ENCODE data around the gene IL31. TPM values are rescaled to one million over a fixed set of nuclear protein-coding genes. Genes with fewer than 3 reads are reported as not detected.

Gene IL31
- total RNA-seq, 1 donor from 2014 or later = not detected

DNA sequence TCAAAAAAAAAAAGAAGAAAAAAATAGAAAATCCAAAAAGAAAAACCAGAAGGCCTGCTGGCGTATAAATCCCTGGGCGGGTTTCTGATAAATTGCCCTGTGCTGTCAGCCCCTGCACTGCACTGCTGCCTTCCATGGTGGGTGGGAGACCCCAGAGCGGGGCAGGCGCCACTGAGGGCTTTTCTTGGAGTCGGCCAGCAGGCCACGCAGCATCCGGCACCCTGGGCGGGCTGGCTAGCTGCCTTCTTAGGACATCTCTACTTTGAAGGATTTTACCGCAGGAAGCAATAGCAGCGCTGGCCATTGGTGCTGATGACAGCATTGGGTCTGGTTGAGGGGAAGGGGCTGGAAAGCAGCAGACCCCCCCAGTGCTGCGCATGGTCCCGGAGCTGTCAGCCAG, 29.1 kb downstream of the IL31 start:
- Histone ChIP-seq H3K27me3 (ENCODE audit: control insufficient read depth, insufficient read depth, low read length) (no peaks in the 10 kb centered on the region), H3K4me3 (ENCODE audit: low read depth, low read length) (no peak overlapping the region), H3K36me3 (ENCODE audit: control insufficient read depth, insufficient read depth, low read length) (peaks cover 6% of the 10 kb centered on the region)
- DNase-seq (ENCODE audit: low read depth) = no peak
- TF ChIP-seq, protein P1, sequence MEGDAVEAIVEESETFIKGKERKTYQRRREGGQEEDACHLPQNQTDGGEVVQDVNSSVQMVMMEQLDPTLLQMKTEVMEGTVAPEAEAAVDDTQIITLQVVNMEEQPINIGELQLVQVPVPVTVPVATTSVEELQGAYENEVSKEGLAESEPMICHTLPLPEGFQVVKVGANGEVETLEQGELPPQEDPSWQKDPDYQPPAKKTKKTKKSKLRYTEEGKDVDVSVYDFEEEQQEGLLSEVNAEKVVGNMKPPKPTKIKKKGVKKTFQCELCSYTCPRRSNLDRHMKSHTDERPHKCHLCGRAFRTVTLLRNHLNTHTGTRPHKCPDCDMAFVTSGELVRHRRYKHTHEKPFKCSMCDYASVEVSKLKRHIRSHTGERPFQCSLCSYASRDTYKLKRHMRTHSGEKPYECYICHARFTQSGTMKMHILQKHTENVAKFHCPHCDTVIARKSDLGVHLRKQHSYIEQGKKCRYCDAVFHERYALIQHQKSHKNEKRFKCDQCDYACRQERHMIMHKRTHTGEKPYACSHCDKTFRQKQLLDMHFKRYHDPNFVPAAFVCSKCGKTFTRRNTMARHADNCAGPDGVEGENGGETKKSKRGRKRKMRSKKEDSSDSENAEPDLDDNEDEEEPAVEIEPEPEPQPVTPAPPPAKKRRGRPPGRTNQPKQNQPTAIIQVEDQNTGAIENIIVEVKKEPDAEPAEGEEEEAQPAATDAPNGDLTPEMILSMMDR (IDR thresholded peaks at IDR 0.05; ENCODE audit: insufficient read depth, low read length, poor library complexity, severe bottlenecking) = no peak

DNA sequence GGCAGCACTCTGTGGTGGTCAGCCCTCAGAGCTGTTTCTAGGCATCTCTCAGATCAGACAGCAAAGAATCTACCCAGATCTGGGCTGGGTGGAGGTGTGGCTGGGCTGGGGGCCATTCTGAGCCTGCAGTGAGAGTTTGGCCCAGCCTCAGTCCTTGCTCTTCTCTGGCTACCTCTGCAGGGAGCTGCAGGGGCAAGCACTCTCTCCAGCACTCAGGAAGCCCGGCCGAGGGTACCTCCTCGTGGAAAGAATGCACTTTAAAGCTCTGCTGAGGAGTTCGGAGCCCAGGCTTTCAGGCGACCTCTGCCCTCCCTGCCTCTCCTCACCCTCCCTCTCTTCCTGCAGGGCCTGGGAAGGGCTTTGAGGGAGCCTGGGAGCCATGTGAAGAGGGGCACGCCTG, 31.2 kb downstream of the IL31 start:
- DNase-seq (ENCODE audit: low read depth) = no peak
- TF ChIP-seq, protein P1 (IDR thresholded peaks at IDR 0.05; ENCODE audit: insufficient read depth, low read length, poor library complexity, severe bottlenecking) = no peak
- Histone ChIP-seq H3K27me3 (ENCODE audit: control insufficient read depth, insufficient read depth, low read length) (no peaks in the 10 kb centered on the region), H3K36me3 (ENCODE audit: control insufficient read depth, insufficient read depth, low read length) (peaks cover 9% of the 10 kb centered on the region), H3K4me3 (ENCODE audit: low read depth, low read length) (no peak overlapping the region)

DNA sequence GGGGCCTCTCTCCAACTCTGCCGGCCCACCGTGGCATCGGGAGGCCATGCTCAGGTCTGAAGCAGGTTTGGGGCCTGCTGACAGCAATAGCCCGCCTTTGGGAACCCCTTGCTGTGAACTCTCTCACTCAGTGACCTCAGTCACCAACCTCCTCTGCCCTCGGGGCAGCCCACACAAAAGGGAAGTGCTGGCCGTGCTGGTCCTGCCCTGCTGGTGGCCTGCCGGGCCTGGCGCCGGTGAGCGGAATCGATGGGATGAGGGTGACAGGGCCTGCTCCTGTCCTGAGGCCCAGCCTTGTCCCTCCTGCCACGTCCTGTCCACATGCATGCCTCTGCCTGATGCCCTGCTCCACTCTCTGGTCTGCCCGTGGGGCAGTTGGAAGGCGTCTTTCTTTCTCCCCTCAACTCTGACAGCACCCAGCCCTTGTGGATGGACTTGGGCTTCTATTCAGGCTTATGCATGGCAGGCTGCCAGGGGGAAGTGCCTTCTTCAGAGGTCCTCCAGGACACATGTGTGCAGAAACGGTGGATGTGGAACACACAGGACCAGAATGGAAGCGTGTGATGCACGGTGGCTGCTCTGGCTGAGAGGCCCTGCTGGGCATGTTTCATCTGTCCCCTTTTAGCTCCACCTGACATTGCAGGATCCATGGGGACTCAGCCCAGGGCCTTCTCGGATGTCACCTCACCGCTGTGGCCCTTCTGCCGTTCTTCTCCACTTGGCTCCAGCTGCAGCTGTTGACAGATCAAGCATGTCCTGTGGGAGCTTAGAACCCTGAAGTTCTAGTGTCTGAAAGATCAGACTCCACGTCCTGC, 31.9 kb downstream of the IL31 start:
- peaks cover 9% of the 10 kb centered on the region for H3K36me3 ChIP-seq (ENCODE audit: control insufficient read depth, insufficient read depth, low read length)
- no peak for DNase-seq (ENCODE audit: low read depth)
- H3K4me3 ChIP-seq (ENCODE audit: low read depth, low read length) = no peak overlapping the region
- TF ChIP-seq, protein P1 (IDR thresholded peaks at IDR 0.05; ENCODE audit: insufficient read depth, low read length, poor library complexity, severe bottlenecking) = no peak
- H3K27me3 ChIP-seq (ENCODE audit: control insufficient read depth, insufficient read depth, low read length) = no peaks in the 10 kb centered on the region

DNA sequence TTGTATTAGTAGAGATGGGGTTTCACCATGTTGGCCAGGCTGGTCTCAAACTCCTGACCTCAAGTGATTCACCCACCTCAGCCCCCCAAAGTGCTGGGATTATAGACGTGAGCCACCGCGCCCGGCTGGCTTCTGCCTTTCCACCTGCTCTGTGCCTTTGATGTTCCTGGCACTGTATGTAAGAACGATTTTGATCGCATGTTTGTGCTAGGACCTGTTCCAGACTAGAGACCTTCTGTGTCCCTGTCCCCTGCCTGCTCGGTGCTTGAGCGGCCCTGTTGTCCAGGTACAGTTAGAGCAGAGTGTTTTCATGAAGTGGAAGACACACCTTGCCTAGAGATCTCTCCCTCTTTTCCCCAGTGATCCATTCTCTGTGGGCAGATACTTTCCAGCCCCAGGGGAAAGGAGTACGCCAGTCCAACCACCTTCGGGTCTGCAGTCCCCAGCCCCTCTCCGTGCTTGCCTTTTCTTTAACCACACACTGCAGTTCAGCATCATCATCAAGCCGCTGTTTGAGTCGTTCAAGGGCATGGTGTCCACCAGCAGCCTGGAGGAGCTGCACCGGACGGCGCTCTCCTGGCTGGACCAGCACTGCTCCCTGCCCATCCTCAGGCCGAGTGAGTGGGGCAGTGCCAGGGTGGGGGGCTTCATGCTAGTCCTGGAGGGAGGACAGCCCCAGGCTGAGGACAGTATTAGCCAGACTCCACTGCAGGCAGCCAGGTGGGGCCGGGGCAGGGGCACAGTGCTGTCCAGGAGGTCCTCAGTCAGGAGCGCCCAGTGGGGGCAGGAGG, 33.4 kb downstream of the IL31 start:
- Histone ChIP-seq H3K4me3 (ENCODE audit: low read depth, low read length) (no peak overlapping the region), H3K36me3 (ENCODE audit: control insufficient read depth, insufficient read depth, low read length) (peaks cover 9% of the 10 kb centered on the region), H3K27me3 (ENCODE audit: control insufficient read depth, insufficient read depth, low read length) (no peaks in the 10 kb centered on the region)
- TF ChIP-seq, protein P1 (IDR thresholded peaks at IDR 0.05; ENCODE audit: insufficient read depth, low read length, poor library complexity, severe bottlenecking) = no peak
- DNase-seq (ENCODE audit: low read depth) = no peak

DNA sequence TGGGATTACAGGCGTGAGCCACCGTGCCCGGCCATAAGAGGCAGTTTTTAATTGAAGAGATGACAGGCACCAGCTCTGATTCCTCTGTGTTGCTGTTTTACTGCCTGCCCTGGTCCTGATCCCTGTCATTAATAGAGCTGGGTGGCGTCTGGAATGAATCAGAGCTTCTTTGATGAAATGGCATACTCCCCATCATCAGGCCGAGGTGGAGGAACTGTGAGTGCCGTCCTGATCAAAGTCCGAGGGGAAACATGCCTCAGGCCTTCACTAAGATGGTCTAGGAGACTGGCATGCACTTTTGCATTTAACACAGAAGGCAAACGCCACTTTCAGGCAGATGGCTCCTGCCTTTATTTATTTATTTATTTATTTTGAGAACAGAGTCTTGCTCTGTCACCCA, 34.1 kb downstream of the IL31 start:
- Histone ChIP-seq H3K27me3 (ENCODE audit: control insufficient read depth, insufficient read depth, low read length) (no peaks in the 10 kb centered on the region), H3K36me3 (ENCODE audit: control insufficient read depth, insufficient read depth, low read length) (peaks cover 12% of the 10 kb centered on the region), H3K4me3 (ENCODE audit: low read depth, low read length) (no peak overlapping the region)
- DNase-seq (ENCODE audit: low read depth) = no peak
- TF ChIP-seq, protein P1 (IDR thresholded peaks at IDR 0.05; ENCODE audit: insufficient read depth, low read length, poor library complexity, severe bottlenecking) = no peak

Data from kidney epithelial cell (primary cell).